AG10803 (cell line): ENCODE results near the gene SDHA.

Experiments used
- DNase-seq: peaks from one replicate; pipeline ENCODE4 v3.0.0; 2010; ENCODE audit warnings: low read depth
- H3K4me3 ChIP-seq: 2 replicates; pipeline ENCODE4 v1.5.1; 2011; ENCODE audit warnings: mild to moderate bottlenecking, low read length, control low read depth
- CTCF ChIP-seq: conservative IDR thresholded peaks from 2 replicates; pipeline ENCODE4 v1.5.1; 2011; ENCODE audit warnings: mild to moderate bottlenecking, low read length, control low read depth, inconsistent platforms

The SDHA gene

DNA sequence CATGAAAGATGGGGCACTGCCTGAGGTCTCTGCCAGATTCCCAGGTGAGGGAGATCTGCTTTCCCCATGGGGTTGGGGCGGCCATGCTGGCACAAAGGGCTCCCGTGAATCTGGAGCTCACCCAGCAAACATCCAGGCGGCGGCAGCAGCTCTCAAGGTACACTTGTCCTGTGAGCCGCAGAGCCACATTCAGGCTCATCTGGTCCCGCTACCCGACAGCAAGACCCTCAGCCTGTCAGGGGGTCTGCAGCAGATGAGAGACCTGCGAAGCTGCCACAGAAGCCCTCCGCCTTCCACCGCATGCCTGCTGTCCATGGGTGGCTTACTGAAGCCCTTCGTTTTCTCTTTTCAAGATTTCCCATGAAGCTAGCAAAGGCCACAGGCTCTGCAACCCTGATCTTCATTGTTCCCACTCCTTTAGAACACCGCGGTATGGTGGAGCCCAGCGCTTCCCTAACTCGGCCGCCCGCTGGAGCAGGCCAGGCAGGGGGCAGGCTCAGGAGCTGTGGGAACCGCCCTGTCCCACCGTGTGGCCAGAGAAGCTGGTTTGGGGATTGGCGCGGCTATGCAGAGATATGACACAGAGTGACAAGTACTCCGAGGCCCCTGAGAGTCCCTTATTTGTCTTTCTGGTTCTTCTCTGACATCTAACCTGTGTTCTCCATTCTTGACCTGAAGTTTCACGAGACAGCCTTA is 18.0 kb upstream of the SDHA start:
- no peak overlapping the region for H3K4me3 ChIP-seq
- DNase-seq = no peak
- no peak for TF ChIP-seq CTCF

GRCh38 chr5:200985-201384 is 17.1 kb upstream of the SDHA start:
- no peak overlapping the region for H3K4me3 ChIP-seq
- no peak for DNase-seq
- no peak for TF ChIP-seq CTCF

GRCh38 chr5:201672-202071 is 16.4 kb upstream of the SDHA start:
- DNase-seq = no peak
- no peak for TF ChIP-seq CTCF
- H3K4me3 ChIP-seq = no peak overlapping the region

DNA sequence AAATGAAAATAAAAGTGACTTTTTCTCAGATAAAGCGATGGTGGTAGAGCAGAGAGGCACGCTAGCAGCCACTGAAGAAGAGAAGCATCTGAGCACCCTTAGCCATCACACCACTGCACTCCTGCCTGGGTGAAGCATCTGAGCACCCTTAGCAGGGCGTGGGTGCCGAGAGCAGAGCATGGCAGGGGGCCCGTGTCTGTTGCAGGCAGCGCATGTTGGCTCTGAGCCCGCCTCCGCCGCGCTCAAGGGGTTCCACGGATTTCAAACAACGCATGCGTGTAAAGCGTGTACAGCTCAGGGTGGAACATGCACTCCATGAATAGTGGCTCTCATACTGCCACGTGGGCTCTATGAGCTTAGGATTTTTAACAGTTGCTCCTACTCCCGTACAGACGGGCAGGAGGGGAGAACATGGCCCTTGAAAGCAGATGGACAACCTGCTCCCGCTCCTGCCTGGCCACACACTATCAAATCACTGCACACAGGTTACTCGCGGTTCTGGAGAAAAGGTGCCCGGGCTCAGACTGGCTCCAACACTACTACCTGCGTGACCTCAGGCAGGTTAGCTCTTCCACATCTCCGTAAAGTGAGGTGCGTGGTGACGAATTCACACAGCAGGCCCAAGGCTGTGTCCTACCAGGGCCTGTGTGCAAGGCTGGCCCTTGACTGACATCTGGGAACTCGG is 14.7 kb upstream of the SDHA start:
- no peak overlapping the region for H3K4me3 ChIP-seq
- no peak for TF ChIP-seq CTCF

DNA sequence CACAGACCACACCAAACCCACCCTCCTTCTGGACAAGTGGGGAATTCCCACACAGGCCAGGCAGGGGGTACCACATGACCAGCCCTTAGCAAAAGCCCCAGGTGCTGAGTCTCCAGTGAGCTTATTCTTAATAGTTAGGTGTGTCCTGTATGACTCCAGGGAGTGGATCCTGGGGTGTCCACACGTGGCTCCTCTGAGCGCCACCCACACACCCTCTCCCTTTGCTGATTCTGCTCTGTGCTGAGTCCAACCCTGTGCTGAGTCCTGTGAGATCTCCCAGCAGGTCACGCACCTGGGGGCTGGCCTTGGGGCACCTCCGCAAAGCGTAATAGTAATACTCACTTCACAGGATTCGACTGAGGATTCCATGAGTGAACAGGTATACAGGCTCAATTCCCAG is 14.1 kb upstream of the SDHA start:
- no peak for TF ChIP-seq CTCF
- no peak for DNase-seq
- no peak overlapping the region for H3K4me3 ChIP-seq

More for the DNA sequence above, 14.7 kb upstream of the SDHA start:
- no peak for DNase-seq

- no peak for DNase-seq
- no peak for TF ChIP-seq CTCF
- H3K4me3 ChIP-seq = no peak overlapping the region
Measured at GRCh38 chr5:204462-204861, 13.7 kb upstream of the SDHA start.
